ENCODE data around the gene ARHGAP11A.

Gene ARHGAP11A

GRCh38 chr15:32636908-32637567 is 21.7 kb downstream of the ARHGAP11A start:
- Histone ChIP-seq H3K36me3 (peaks cover 65% of the 10 kb centered on the region), H3K9me3 (no peaks in the 10 kb centered on the region), H3K4me1 (no peaks in the 10 kb centered on the region), H3K27me3 (no peaks in the 10 kb centered on the region), H3K4me3 (ENCODE audit: low read depth, low read length) (no peak overlapping the region)
- DNase-seq: no peak
- no peak for TF ChIP-seq CTCF (IDR thresholded peaks at IDR 0.05; ENCODE audit: low read depth, low read length)

- DNase-seq: no peak
- Histone ChIP-seq H3K36me3 (peaks cover 64% of the 10 kb centered on the region), H3K4me1 (no peaks in the 10 kb centered on the region), H3K9me3 (no peaks in the 10 kb centered on the region), H3K27me3 (no peaks in the 10 kb centered on the region), H3K4me3 (ENCODE audit: low read depth, low read length) (no peak overlapping the region)
- no peak for TF ChIP-seq CTCF (IDR thresholded peaks at IDR 0.05; ENCODE audit: low read depth, low read length)
Observed at GRCh38 chr15:32637704-32638103, 22.4 kb downstream of the ARHGAP11A start.

GRCh38 chr15:32641517-32642059 is 26.3 kb downstream of the ARHGAP11A start, which contains the start of gene SCG5:
Gene SCG5 (plus strand): TSS chr15:32641710. CDS start chr15:32643593, 1,883 bp downstream.
- Histone ChIP-seq H3K4me1 (no peaks in the 10 kb centered on the region), H3K4me3 (ENCODE audit: low read depth, low read length) (peak within 1 kb of the TSS; percentile 54), H3K9me3 (no peaks in the 10 kb centered on the region), H3K27me3 (no peaks in the 10 kb centered on the region), H3K36me3 (peaks cover 29% of the 10 kb centered on the region)
- DNase-seq: peak; percentile 80
- no peak for TF ChIP-seq CTCF (IDR thresholded peaks at IDR 0.05; ENCODE audit: low read depth, low read length)

- no peaks in the 10 kb centered on the region for H3K9me3 ChIP-seq
- TF ChIP-seq CTCF (IDR thresholded peaks at IDR 0.05; ENCODE audit: low read depth, low read length): no peak
- H3K36me3 ChIP-seq: peaks cover 16% of the 10 kb centered on the region
- H3K27me3 ChIP-seq: no peaks in the 10 kb centered on the region
- no peak for DNase-seq
- H3K4me1 ChIP-seq: no peaks in the 10 kb centered on the region
- H3K4me3 ChIP-seq (ENCODE audit: low read depth, low read length): peak overlapping the region; percentile 54
Observed at GRCh38 chr15:32642667-32643435, 27.5 kb downstream of the ARHGAP11A start.

GRCh38 chr15:32643907-32644445 is 28.7 kb downstream of the ARHGAP11A start:
- H3K36me3 ChIP-seq: peaks cover 11% of the 10 kb centered on the region; the same call in 1 of the 2 replicates
- DNase-seq: no peak
- no peak for TF ChIP-seq CTCF (IDR thresholded peaks at IDR 0.05; ENCODE audit: low read depth, low read length)

More at GRCh38 chr15:32643907-32644445, 28.7 kb downstream of the ARHGAP11A start:
- Histone ChIP-seq H3K4me3 (ENCODE audit: low read depth, low read length) (no peak overlapping the region), H3K9me3 (no peaks in the 10 kb centered on the region), H3K4me1 (no peaks in the 10 kb centered on the region), H3K27me3 (no peaks in the 10 kb centered on the region)
